ENCODE results near the gene TRMT10A.
"Not testable (repeated sequence)": the region's sequence is repeated elsewhere in the genome, so short reads cannot be mapped to it uniquely, and the experiment has no call there.

The TRMT10A gene

DNA sequence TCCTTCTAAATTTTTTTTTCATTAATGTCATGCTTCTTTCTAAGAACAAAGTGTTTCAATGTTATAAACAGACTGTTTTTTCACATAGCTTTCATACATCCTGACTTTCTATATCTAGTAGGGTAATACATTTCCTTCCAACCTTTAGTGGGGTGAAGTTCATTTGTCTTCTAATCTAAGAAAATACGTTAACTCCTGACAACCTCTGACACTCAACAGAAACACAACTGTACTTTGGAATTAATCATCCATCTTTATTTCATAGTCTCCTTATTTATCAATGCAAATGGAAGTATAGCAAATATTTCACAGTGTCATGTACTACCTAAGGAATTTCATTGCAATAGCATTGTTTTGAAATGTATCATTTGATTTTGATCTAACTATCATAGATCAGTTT is 8.0 kb upstream of the TRMT10A start:
- in situ Hi-C loops (cut with MboI; ENCODE audit: low sequenced_read_pairs), result loop anchor here (25.0 kb wide), 2 partner anchors 240 to 315 kb away; partner anchors contain the start of genes DAPP1 and LAMTOR3

DNA sequence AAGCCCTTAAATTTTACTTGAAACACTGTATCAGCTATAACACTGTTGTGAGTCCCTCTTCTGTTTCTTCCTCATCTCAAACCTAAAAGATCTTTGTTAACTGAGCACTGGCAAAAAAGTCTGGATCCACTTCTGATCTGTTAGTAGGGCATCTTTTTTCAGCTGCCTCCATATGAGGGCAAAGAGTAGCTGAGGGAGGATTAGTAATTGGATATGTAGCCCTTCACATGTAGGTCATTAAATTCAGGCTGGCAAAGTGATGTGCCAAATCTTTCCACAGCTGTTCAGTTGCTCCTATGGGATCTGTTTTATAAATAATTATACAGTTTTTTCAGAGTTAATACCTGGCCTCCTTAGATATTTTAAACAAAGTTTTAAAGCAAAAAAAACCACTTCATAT is 1.1 kb upstream of the TRMT10A start:
- in situ Hi-C loops (cut with MboI; ENCODE audit: low sequenced_read_pairs), result loop anchor here (25.0 kb wide), 2 partner anchors 247 to 322 kb away; partner anchors contain the start of genes DAPP1 and LAMTOR3

DNA sequence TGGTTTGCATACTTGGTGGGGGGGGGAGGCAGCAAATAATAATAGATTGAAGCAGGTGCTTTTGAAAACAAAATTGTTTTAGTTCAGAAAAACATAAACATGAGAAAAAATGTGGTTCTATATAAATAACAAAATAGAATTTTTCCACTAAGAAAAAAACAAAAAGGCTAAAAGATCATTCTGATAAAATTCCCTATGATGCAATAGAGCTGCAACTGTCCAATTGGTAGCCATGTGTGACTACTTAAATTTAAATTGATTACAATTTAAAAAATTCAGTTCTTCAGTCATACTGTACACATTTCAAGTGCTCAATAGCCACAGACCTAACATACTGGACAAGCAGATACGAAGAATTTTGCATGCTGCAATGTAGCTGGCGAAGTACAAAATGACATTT is 11.0 kb downstream of the TRMT10A start:
- in situ Hi-C loops (cut with MboI; ENCODE audit: low sequenced_read_pairs), result loop anchor here (25.0 kb wide), 2 partner anchors 259 to 334 kb away; partner anchors contain the start of genes DAPP1 and LAMTOR3

DNA sequence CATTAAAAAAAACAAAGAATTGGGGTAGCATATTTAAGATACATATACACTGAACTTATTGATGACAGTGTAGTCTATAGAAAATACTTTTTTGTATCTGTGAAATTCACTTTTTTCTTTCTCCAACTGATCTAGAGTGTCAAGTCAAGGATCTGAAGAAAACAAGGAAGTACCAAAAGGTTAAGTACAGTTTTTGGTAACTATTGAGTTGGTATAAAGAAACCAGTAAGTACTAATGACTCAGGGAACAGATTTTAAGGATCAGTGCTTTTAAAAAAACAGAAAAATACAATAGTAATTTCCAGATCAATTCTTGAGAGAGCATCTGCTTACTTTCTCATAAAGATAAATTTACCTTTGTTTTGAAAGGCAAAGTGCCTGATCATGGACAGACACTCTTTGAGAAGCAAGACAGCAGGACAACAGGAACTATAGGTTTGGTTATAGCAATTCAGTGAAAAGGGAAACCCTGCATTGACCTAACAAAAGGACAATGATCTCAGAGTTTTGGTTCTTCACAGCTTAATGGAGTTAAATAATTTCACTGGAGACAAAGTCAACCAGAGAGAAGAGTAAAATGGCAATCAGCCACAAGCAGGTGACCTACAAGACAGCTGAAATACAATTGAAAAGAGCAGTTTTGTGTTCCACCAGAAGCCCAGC is 23.4 kb downstream of the TRMT10A start:
- in situ Hi-C loops (cut with MboI; ENCODE audit: low sequenced_read_pairs), result no loop called here

DNA sequence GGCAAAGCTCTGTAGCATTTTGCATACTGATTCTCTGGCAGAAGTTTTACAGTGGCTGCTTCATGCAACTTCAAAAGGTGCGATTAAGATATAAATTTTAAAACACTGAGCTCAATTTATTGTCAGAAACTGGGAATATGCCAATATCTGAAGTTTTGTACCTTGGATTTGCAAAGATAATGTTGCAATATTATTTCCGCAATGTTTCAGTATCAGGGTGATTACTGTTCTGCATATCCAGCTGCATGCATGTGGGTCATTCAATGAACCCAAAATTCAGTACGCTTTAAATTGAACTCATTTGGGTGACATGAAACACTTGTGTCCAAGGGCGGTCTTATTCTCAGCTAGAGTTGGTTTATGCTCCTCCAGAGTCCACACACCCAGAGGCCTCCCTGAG is 26.2 kb downstream of the TRMT10A start:
- in situ Hi-C loops (cut with MboI; ENCODE audit: low sequenced_read_pairs), result no loop called here

DNA sequence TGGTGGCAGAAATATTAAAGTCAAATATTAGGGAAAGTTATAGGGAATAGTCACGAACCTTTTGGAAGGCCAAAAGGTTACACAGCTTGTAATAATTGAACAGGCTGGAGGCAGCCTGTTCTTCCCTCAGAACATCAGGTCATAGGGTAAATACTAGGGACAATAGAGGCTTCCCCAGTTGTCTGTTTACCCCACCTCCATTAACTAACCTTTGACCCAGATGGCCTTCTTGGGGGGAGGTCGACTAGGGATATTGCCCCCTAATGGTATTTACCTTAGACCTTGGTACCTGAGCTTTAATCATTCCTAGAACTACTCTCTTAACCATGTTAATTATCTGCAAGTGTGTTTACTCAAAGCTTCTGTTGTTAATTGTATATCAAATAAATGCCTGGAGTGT is 27.0 kb downstream of the TRMT10A start:
- in situ Hi-C loops (cut with MboI; ENCODE audit: low sequenced_read_pairs), result no loop called here

DNA sequence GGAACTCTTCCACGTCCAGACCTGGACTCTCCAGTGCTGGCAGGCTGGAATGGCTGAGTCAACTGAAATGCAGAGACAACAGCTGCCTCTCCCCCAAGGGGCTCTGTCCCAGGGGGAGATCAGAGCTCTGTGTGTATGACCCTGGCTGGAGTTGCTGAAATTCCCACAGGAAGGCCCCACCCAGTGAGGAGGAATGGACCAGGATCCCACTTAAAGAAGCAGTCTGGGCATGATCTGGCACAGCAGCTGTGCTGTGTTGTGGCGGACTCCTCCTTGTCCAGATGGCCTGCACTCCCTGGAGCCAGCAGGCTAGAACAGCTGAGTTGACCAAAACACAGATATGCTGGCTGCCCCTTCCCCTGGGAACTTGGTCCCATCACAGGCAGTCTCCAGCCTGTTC is 27.6 kb downstream of the TRMT10A start:
- in situ Hi-C loops (cut with MboI; ENCODE audit: low sequenced_read_pairs), result no loop called here

DNA sequence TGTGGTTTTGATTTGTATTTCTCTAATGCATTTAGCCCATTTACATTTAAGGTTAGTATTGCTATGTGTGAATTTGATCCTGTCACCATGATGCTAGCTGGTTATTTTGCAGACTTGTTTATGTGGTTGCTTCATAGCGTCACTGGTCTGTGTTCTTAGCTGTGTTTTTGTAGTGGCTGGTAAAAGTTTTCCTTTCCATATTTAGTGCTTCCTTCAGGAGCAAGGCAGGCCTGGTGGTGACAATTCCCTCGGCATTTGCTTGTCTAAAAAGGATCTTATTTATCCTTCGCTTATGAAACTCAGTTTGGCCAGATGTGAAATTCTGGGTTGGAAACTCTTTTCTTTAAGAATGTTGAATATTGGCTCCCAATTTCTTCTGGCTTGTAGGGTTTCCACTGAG is 29.1 kb downstream of the TRMT10A start:
- in situ Hi-C loops (cut with MboI; ENCODE audit: low sequenced_read_pairs), result not testable (repeated sequence)

DNA sequence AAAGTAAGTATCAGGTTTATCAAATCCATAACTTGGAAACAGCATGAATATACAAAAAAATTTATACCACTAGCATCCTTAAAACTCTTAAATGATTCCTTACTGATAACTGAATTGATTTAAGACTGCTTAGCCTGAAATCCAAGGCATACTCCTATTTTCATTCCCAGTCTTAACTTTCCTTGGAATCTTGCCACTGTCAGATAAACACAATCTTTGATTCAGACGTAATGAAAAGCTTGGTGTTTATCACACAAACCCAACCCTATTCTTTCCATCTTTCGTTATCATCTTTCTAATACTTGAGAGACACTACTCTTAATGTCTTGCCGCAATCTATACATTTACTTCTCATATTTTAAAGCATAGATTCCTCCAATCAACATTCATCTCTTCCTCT is 33.9 kb downstream of the TRMT10A start:
- in situ Hi-C loops (cut with MboI; ENCODE audit: low sequenced_read_pairs), result no loop called here

DNA sequence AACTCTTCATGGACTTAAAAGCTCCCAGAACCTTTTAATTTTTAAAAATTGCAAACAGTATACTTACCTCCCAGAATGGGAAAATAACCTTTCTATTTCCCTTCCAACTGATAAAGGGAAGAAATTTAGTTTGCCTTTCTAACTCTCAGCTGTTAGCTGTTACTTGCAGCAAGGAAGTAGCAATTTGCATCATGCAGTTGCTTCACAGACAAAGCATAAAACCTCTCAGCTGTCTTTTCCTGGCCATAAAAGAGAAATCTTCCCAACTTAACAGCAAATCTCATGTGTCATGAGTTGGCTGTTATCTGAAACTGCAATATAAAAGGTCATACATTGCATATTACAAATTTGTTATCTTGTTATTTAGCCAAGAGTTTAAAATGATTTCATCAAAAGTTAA is 34.6 kb downstream of the TRMT10A start:
- in situ Hi-C loops (cut with MboI; ENCODE audit: low sequenced_read_pairs), result no loop called here

DNA sequence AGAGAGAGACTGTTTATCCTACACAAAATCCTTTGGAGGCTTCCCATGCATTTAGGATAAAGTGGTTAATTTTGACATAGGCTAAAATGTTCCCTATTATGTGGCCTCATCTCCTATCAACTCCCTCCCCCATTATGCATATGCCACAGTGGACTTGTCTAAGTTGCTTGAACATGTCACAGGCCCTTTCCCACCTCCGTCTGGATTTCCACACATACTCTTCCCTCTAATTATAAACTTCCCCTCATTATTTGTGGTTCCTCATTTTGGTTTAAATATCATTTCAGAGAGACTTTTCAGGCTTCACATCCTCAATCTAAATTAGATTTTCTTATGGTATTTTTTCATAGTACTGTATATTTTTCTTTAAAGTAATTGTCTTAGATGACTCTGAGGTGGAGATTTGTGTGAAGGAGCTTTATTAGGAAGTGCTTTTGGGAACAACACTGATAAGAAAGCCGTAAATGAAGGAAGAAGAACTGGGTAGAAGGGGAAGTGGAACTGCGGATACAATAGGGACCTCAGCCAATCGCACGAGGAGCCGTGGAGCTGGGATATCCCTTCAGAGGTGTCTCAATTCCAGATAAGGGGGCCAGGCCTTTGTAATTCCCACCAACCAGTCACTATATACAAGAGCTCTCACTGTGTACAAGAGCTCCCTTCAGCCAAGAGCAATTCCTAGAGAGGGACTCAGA is 45.1 kb downstream of the TRMT10A start:
- in situ Hi-C loops (cut with MboI; ENCODE audit: low sequenced_read_pairs), result no loop called here

DNA sequence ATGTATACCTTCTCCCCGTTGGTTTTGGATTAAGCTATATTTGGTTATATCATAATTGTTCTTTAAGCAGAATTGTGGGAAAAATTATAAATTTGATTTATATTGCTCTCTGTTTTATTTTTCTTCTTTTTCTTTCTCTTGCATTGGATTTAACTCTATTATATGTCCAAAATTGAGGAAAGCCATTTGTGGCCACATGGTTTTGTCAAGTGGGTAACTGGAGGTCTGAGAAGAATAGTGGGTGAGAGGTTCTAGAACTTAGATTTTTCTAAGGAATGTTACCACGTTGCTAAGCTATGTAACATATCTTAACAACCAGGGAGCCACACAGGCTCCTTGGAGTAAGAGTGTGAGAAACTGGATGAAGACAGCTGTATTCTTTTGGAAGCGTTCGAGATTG is 53.1 kb downstream of the TRMT10A start, which contains the start of gene C4orf17:
TSS of gene C4orf17 (plus strand) at position 301 of the 400 bp plus-strand sequence. CDS start 2,061 bp downstream, outside the sequence.
- in situ Hi-C loops (cut with MboI; ENCODE audit: low sequenced_read_pairs), result no loop called here

DNA sequence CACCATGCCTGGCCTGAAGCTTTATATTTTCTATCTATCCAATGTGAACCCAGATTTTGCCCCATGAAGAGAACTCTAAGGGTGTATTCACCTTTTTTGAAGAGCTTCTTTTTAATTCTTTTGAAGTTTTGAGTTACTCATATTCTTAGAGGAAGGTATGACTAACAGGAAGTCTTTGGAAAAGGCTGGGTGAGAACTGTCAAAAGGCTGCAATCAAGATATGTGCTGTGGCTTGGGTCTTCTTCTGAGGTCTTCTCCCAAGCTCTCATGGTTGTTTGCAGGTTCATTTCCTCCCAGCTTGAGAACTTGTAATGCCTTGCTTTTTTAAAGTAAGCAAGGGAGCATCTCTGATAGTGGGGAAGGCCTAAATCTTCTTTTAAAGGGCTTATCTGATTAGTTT is 56.1 kb downstream of the TRMT10A start:
- in situ Hi-C loops (cut with MboI; ENCODE audit: low sequenced_read_pairs), result no loop called here

DNA sequence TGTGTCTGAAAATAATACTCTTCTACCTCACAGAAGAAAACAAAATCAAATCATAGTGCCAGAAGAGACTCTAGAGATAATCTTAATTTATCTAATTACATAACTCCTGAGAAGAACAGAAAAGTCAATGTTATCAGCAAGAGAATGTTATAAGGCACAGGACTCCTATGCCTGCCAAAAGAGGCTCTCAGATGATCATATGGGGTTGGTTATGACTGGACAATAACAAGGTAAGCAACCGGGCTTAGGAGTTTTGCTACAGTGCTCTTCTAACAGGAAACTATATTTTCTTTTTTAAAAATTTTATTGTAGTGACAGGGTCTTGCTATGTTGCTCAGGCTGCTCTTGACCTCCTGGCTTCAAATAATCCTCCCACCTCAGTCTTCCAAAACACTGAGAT is 56.5 kb downstream of the TRMT10A start:
- in situ Hi-C loops (cut with MboI; ENCODE audit: low sequenced_read_pairs), result no loop called here

DNA sequence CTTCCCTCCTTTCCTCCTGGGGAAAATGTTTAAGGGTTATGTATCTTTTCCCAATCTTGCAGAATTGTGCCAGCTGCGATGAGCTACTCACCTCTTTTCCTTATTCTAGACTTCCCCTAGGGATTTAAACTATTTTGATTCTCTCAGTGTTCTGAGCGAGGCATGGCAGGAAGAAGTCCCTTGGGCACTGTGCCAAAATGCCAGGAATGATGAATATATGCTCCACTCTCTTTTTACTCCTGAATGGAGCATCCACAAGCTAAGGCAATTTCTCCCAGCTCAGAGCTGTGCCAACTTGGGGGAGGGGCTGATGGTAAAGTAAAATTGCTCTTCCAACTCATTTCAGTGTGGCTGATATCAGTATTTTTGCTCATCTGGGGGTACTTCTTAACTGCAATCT is 57.1 kb downstream of the TRMT10A start:
- in situ Hi-C loops (cut with MboI; ENCODE audit: low sequenced_read_pairs), result no loop called here

DNA sequence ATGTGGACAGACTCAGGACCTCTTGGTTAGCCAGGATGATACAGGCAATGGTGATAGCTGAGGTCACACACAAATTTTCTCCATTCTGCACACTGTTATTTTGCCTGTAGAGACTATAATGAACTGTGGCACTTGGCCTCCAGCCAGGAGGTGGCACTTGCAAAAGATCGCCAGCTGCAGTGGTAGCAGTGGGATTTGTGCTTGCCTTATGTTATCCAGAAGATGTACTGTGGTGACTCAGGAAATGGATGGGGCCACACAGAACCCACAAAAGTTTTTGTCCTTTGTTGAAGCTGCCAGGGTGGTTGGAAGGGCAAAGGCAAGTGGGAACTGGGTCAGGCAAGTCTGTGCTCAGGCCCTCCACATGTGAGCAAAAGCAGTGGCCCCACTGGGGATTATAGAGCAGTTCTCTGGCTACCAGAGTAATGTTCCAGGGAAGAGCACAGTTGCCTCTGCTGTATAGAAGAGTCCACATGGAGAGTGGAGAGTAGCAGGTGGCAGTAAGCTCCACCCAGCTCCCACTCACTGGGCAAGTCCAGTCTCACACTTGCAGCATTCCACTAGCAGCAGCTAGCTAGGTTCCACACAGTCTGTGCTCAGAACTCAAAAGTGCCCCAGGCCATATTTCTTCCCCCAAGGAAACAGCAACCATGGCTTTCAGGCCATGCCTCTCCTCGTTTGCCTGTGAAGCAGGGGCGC is 58.9 kb downstream of the TRMT10A start:
- in situ Hi-C loops (cut with MboI; ENCODE audit: low sequenced_read_pairs), result no loop called here

Data from HL-60/S4 treated with retinoic acid at 250 ng/mL for 4 days and 3 days (cell line).